ENCODE data around the gene PIK3C2G. TPM values are rescaled to one million over a fixed set of nuclear protein-coding genes. Genes with fewer than 3 reads are reported as not detected.

The PIK3C2G gene
- total RNA-seq, 1 donor from 2014 or later, result 0.59 TPM

DNA sequence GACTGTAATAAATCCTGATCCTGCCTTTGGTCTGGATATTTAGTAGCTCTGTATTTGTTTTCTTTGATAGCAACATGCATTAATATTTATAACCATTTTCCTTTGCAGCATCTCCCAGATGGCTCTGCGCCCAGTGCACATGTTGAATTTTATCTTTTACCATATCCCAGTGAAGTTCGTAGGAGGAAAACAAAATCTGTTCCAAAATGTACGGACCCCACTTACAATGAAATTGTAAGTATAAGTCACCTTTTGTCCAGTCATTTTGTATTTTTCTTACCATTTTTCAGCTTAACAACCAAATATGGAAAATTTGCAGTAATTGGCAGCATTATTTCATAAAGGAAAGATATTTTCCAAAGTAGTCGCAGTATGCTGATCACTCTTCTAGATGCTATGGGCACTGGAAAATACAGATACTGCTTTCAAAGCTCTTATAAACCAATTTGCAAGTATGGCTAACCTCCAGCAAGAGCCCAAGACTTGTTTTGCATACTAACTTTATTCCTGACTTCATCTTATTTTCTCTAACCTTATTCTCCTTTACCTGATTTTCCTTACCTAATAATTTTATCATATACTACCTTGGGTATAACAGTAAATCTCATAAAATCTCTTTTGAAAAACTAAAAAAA is 379.1 kb downstream of the PIK3C2G start:
- no peaks in the 10 kb centered on the region for H3K27me3 ChIP-seq (ENCODE audit: low read depth)
- H3K4me3 ChIP-seq, result no peak overlapping the region
- H3K27ac ChIP-seq, result no peak overlapping the region
- ATAC-seq (no peak), DNase-seq (no peak)
- TF ChIP-seq, protein P1, sequence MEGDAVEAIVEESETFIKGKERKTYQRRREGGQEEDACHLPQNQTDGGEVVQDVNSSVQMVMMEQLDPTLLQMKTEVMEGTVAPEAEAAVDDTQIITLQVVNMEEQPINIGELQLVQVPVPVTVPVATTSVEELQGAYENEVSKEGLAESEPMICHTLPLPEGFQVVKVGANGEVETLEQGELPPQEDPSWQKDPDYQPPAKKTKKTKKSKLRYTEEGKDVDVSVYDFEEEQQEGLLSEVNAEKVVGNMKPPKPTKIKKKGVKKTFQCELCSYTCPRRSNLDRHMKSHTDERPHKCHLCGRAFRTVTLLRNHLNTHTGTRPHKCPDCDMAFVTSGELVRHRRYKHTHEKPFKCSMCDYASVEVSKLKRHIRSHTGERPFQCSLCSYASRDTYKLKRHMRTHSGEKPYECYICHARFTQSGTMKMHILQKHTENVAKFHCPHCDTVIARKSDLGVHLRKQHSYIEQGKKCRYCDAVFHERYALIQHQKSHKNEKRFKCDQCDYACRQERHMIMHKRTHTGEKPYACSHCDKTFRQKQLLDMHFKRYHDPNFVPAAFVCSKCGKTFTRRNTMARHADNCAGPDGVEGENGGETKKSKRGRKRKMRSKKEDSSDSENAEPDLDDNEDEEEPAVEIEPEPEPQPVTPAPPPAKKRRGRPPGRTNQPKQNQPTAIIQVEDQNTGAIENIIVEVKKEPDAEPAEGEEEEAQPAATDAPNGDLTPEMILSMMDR (IDR thresholded peaks at IDR 0.05), result no peak
- no peaks in the 10 kb centered on the region for H3K9me3 ChIP-seq
- H3K4me1 ChIP-seq, result no peaks in the 10 kb centered on the region
- no peaks in the 10 kb centered on the region for H3K36me3 ChIP-seq
- intact Hi-C loops (cut with DNase I), result no loop called here

DNA sequence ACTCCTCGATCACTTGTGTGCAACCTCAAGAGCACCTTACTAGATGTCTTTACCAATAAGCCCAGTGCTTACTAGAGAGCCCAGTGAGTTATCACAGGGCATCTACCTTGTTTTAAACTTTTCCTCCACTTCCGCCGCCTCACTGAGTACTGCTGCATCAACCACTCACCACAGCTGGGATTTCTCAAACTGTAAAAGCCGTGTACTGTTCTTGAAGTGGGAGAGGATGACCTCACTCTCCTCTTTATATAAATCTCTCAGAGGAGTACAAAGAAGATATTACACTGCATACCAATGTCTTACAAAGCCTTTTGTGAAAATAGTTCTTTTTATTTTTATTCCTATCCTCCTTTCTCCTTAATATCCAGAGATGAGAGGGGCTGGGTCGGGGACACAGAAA is 382.4 kb downstream of the PIK3C2G start:
- Histone ChIP-seq H3K4me3 (no peak overlapping the region), H3K4me1 (no peaks in the 10 kb centered on the region), H3K27ac (no peak overlapping the region), H3K9me3 (no peaks in the 10 kb centered on the region), H3K36me3 (no peaks in the 10 kb centered on the region), H3K27me3 (ENCODE audit: low read depth) (no peaks in the 10 kb centered on the region)
- intact Hi-C loops (cut with DNase I), result no loop called here
- ATAC-seq (no peak), DNase-seq (no peak)
- TF ChIP-seq, protein P1 (IDR thresholded peaks at IDR 0.05), result no peak

DNA sequence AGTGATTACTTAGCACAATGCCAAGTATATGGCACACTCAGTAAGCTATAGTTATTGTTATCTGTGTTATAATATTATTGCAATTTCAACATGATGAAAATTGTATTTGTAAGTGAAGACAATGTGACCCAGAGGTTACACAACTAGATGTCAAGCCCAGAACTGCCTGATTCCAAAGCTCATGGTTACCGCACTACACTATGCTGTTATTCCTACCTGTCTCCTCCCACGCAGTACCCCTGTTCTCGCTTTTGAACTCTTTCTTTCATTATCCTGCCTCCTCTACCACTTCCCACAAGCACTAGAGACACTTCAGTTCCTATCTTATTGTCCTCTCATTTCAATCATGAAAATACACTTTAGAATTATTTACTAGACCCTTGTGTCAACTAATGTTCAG is 383.2 kb downstream of the PIK3C2G start:
- intact Hi-C loops (cut with DNase I), result no loop called here
- no peak overlapping the region for H3K4me3 ChIP-seq
- no peak overlapping the region for H3K27ac ChIP-seq
- H3K9me3 ChIP-seq, result no peaks in the 10 kb centered on the region
- H3K27me3 ChIP-seq (ENCODE audit: low read depth), result no peaks in the 10 kb centered on the region
- ATAC-seq (no peak), DNase-seq (no peak)
- H3K4me1 ChIP-seq, result no peaks in the 10 kb centered on the region
- H3K36me3 ChIP-seq, result no peaks in the 10 kb centered on the region
- TF ChIP-seq, protein P1 (IDR thresholded peaks at IDR 0.05), result no peak

DNA sequence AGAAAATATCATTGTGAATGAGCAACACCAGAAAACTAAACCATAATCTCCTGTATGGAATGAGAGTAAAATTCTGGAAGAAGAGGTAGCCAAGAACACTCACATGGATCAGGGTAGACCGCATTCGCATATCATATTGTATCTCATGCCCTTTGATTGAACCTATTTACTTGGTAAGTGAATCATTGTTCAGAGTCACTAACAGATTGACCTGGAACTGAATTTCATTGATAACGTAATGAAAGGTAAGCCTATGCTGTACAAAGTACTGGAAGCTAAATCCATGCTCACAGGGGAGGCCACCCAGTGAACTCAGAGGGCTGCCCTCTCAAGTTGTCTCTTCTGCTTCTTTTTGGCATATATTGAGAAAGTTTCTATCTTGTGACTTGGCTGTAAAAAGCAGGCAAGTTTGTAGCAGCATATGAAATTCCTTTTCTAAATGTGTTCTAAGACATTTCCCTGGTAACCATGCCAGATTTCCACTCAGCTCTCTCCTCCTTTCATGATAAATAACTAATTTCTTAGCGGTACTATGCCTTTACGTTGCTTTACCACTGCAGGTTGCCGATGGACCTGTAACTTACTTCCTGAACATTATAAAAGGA is 385.1 kb downstream of the PIK3C2G start:
- Histone ChIP-seq H3K4me1 (no peaks in the 10 kb centered on the region), H3K9me3 (no peaks in the 10 kb centered on the region), H3K36me3 (no peaks in the 10 kb centered on the region), H3K4me3 (no peak overlapping the region), H3K27ac (no peak overlapping the region), H3K27me3 (ENCODE audit: low read depth) (no peaks in the 10 kb centered on the region)
- ATAC-seq, result no peak
- DNase-seq, result no peak
- TF ChIP-seq, protein P1 (IDR thresholded peaks at IDR 0.05), result no peak
- intact Hi-C loops (cut with DNase I), result no loop called here

DNA sequence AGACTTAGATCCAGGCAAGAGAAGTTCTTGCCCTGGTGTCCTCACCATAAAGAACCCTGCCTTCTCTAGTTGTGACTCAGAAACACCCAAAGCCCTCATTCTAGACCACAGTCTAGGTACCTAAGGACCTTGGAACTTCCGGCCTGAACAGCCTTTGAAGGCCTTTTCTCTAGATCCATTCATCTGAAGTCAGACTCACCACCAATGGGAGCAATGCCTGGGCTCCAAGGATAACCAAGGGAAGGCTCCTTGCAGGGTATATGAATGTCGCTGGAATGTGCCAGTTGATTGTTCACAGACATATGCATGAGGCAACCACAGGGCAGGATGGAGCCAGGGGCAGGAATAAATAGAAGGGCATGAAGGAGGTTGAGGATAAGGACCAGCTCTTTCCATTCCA is 390.2 kb downstream of the PIK3C2G start:
- intact Hi-C loops (cut with DNase I), result no loop called here
- DNase-seq, result no peak

More for the DNA sequence above, 390.2 kb downstream of the PIK3C2G start:
- H3K4me3 ChIP-seq, result no peak overlapping the region
- H3K36me3 ChIP-seq, result no peaks in the 10 kb centered on the region
- TF ChIP-seq, protein P1 (IDR thresholded peaks at IDR 0.05), result no peak
- H3K4me1 ChIP-seq, result no peaks in the 10 kb centered on the region
- no peak overlapping the region for H3K27ac ChIP-seq
- H3K9me3 ChIP-seq, result no peaks in the 10 kb centered on the region
- ATAC-seq, result no peak
- H3K27me3 ChIP-seq (ENCODE audit: low read depth), result no peaks in the 10 kb centered on the region
